ENCODE results near the gene EMILIN3.

The EMILIN3 gene

GRCh38 chr20:41391587-41392001, 25.0 kb upstream of the EMILIN3 start:
- DNase-seq (ENCODE audit: low read depth): peak; percentile 91

- no peak for DNase-seq (ENCODE audit: low read depth)
Observed at GRCh38 chr20:41390889-41391288, 24.3 kb upstream of the EMILIN3 start.

GRCh38 chr20:41387444-41387851, 20.8 kb upstream of the EMILIN3 start:
- peak; percentile 34 for DNase-seq (ENCODE audit: low read depth)

- peak; percentile 53 for DNase-seq (ENCODE audit: low read depth)
Observed at GRCh38 chr20:41386502-41387427, 20.1 kb upstream of the EMILIN3 start.

- DNase-seq (ENCODE audit: low read depth): no peak
Observed at GRCh38 chr20:41382791-41383305, 16.2 kb upstream of the EMILIN3 start.

GRCh38 chr20:41380551-41381193, 14.1 kb upstream of the EMILIN3 start:
- no peak for DNase-seq (ENCODE audit: low read depth)

- DNase-seq (ENCODE audit: low read depth): no peak
Observed at GRCh38 chr20:41379551-41379950, 12.9 kb upstream of the EMILIN3 start.

- DNase-seq (ENCODE audit: low read depth): no peak
Observed at GRCh38 chr20:41377275-41377674, 10.7 kb upstream of the EMILIN3 start.

- DNase-seq (ENCODE audit: low read depth): no peak
Observed at GRCh38 chr20:41376349-41376748, 9.7 kb upstream of the EMILIN3 start.

GRCh38 chr20:41375846-41376245, 9.2 kb upstream of the EMILIN3 start:
- DNase-seq (ENCODE audit: low read depth): no peak

GRCh38 chr20:41373931-41374920, 7.6 kb upstream of the EMILIN3 start:
- DNase-seq (ENCODE audit: low read depth): no peak

GRCh38 chr20:41373251-41373783, 6.7 kb upstream of the EMILIN3 start:
- DNase-seq (ENCODE audit: low read depth): no peak

- no peak for DNase-seq (ENCODE audit: low read depth)
Observed at GRCh38 chr20:41371371-41371770, 4.8 kb upstream of the EMILIN3 start.

GRCh38 chr20:41370176-41370575, 3.6 kb upstream of the EMILIN3 start:
- DNase-seq (ENCODE audit: low read depth): no peak

- DNase-seq (ENCODE audit: low read depth): no peak
Observed at GRCh38 chr20:41369673-41370072, 3.1 kb upstream of the EMILIN3 start.

GRCh38 chr20:41367956-41368355, 1.3 kb upstream of the EMILIN3 start:
- no peak for DNase-seq (ENCODE audit: low read depth)

GRCh38 chr20:41367393-41367695, 726 bp upstream of the EMILIN3 start:
- DNase-seq (ENCODE audit: low read depth): no peak

- DNase-seq (ENCODE audit: low read depth): no peak
Observed at GRCh38 chr20:41365777-41366545, 657 bp downstream of the EMILIN3 start.

- DNase-seq (ENCODE audit: low read depth): no peak
Observed at GRCh38 chr20:41364967-41365765, 1.5 kb downstream of the EMILIN3 start.

GRCh38 chr20:41364236-41364855, 2.3 kb downstream of the EMILIN3 start:
- no peak for DNase-seq (ENCODE audit: low read depth)

Measured in EH (cell line).